MM.1S (cell line): Measurements from ENCODE around the gene ZNF710.

Experiments used
- DNase-seq: peaks from one replicate; pipeline ENCODE4 v3.0.0-alpha.2; 2015
- H2AFZ ChIP-seq: fragments of 300-600 bp; sonication (generic); 2 replicates; pipeline ENCODE4 v1.6.0; 2016; ENCODE audit warnings: antibody characterized with exemption, low read length
- H3F3A ChIP-seq: fragments of 300-600 bp; sonication (generic); 2 replicates; pipeline ENCODE4 v1.6.1; 2016; ENCODE audit warnings: mild to moderate bottlenecking, antibody characterized with exemption, low read length, moderate library complexity, mixed read lengths; ENCODE audit not compliant: insufficient read depth
- H3K27ac ChIP-seq: fragments of 300-600 bp; sonication (generic); 2 replicates; pipeline ENCODE4 v1.5.1; 2016; ENCODE audit warnings: mild to moderate bottlenecking, low read length
- H3K27me3 ChIP-seq: fragments of 300-600 bp; sonication (generic); replicated peaks from 2 replicates; pipeline ENCODE4 v1.6.0; 2016; ENCODE audit warnings: low read length; ENCODE audit not compliant: insufficient read depth
- H3K36me3 ChIP-seq: fragments of 300-600 bp; sonication (generic); replicated peaks from 2 replicates; pipeline ENCODE4 v1.6.1; 2016; ENCODE audit warnings: mild to moderate bottlenecking, low read length, mixed read lengths; ENCODE audit not compliant: insufficient read depth
- H3K4me1 ChIP-seq: fragments of 300-600 bp; sonication (generic); 2 replicates; pipeline ENCODE4 v1.6.1; 2016; ENCODE audit warnings: low read length, mixed read lengths
- H3K4me2 ChIP-seq: fragments of 300-600 bp; sonication (generic); 2 replicates; pipeline ENCODE4 v1.6.0; 2016; ENCODE audit warnings: low read depth, low read length
- H3K4me3 ChIP-seq: fragments of 300-600 bp; sonication (generic); 2 replicates; pipeline ENCODE4 v1.5.1; 2016; ENCODE audit warnings: low read length, mixed read lengths
- H3K79me2 ChIP-seq: fragments of 300-600 bp; sonication (generic); 2 replicates; pipeline ENCODE4 v1.6.1; 2016; ENCODE audit warnings: mixed run types, low read length, mixed read lengths
- H3K9ac ChIP-seq: fragments of 300-600 bp; sonication (generic); 2 replicates; pipeline ENCODE4 v1.6.1; 2016; ENCODE audit warnings: low read length, mixed read lengths
- H3K9me2 ChIP-seq: fragments of 300-600 bp; sonication (generic); replicated peaks from 2 replicates; pipeline ENCODE4 v1.6.1; 2016; ENCODE audit warnings: mild to moderate bottlenecking, low read length, mixed read lengths; ENCODE audit not compliant: insufficient read depth
- H3K9me3 ChIP-seq: fragments of 300-600 bp; sonication (generic); replicated peaks from 2 replicates; pipeline ENCODE4 v1.6.1; 2016; ENCODE audit warnings: mild to moderate bottlenecking, low read length, mixed read lengths; ENCODE audit not compliant: insufficient read depth
- H4K20me1 ChIP-seq: fragments of 300-600 bp; sonication (generic); 2 replicates; pipeline ENCODE4 v1.6.1; 2016; ENCODE audit warnings: mild to moderate bottlenecking, low read length, moderate library complexity, mixed read lengths; ENCODE audit not compliant: insufficient read depth
- EZH2 ChIP-seq: fragments of 300-600 bp; sonication (generic); optimal IDR thresholded peaks from 2 replicates; pipeline ENCODE3; 2017; ENCODE audit warnings: low read depth, mild to moderate bottlenecking, antibody characterized with exemption, low read length, mixed read lengths
- EZH2phosphoT487 ChIP-seq: fragments of 300-600 bp; sonication (generic); IDR thresholded peaks from 2 replicates; pipeline ENCODE4 v1.6.1; 2018; ENCODE audit warnings: antibody characterized with exemption, low read length
- TF ChIP-seq, protein P1 (sequence below): fragments of 300-600 bp; sonication (generic); IDR thresholded peaks from 2 replicates; pipeline ENCODE4 v1.5.1; 2016; ENCODE audit warnings: antibody characterized with exemption, low read length, mixed read lengths

Gene ZNF710

DNA sequence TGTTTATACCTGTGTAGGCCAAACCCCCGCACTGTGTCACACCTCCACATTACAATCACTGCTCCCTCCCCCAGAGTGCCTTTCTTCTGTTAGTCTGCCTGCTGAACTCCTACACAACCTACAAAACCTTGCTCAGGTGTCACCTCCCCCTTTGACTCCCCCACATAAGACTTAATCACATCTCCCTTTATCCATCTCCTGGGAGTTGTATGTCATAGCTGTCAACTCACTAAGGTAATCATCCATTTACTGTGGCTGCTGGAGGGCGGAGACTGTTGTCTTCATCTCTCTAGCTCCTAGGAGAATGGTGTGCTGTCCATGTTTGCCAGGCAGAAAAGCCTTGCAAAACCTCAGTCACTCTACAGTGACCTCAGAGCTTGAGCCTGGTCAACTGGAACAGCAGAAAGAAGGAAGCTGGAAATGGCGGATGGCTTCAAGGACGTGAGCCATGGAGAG is 43.8 kb downstream of the ZNF710 start:
- Histone ChIP-seq H3F3A (peaks cover 23% of the 10 kb centered on the region), H3K9ac (no peak overlapping the region), H3K4me1 (peaks cover 33% of the 10 kb centered on the region), H3K9me2 (no peaks in the 10 kb centered on the region), H4K20me1 (no peaks in the 10 kb centered on the region), H3K27ac (peak overlapping the region; percentile 99; the same call in 1 of the 2 replicates), H3K79me2 (peaks cover 87% of the 10 kb centered on the region), H3K27me3 (no peaks in the 10 kb centered on the region), H3K4me3 (no peak overlapping the region), H3K36me3 (no peaks in the 10 kb centered on the region), H2AFZ (no peak overlapping the region), H3K4me2 (no peak overlapping the region), H3K9me3 (no peaks in the 10 kb centered on the region)
- no peak for DNase-seq
- TF ChIP-seq, protein P1, sequence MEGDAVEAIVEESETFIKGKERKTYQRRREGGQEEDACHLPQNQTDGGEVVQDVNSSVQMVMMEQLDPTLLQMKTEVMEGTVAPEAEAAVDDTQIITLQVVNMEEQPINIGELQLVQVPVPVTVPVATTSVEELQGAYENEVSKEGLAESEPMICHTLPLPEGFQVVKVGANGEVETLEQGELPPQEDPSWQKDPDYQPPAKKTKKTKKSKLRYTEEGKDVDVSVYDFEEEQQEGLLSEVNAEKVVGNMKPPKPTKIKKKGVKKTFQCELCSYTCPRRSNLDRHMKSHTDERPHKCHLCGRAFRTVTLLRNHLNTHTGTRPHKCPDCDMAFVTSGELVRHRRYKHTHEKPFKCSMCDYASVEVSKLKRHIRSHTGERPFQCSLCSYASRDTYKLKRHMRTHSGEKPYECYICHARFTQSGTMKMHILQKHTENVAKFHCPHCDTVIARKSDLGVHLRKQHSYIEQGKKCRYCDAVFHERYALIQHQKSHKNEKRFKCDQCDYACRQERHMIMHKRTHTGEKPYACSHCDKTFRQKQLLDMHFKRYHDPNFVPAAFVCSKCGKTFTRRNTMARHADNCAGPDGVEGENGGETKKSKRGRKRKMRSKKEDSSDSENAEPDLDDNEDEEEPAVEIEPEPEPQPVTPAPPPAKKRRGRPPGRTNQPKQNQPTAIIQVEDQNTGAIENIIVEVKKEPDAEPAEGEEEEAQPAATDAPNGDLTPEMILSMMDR: no peak
- TF ChIP-seq EZH2phosphoT487: no peak
- no peak for TF ChIP-seq EZH2

DNA sequence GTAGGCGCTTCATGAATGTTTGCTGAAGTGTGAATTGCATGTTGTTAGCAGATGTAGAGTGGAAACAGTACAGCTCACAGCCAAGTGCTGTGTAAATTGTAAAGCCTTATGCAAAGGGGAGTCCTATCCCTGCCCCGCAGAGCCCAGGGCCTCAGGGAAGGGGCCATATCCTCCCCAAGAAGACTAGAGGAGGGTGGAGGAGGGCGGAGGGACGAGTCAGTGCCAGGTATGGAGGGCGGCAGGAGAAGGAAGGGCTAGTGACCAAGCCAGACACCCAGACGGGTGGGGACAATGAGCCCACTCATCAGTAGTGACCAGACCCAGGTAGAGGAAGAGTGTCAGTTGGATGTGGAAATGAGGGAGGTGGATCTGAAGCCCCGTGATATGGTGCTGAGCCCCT is 45.2 kb downstream of the ZNF710 start:
- 0 out of 2 replicates have a peak overlapping the region, but pooled peaks have one; percentile 49 for H2AFZ ChIP-seq
- H3K9ac ChIP-seq: peak overlapping the region; percentile 76
- peak overlapping the region; percentile 66 for H3K4me2 ChIP-seq
- DNase-seq: no peak
- H3K4me3 ChIP-seq: no peak overlapping the region
- TF ChIP-seq EZH2phosphoT487: no peak
- TF ChIP-seq, protein P1: no peak
- no peak for TF ChIP-seq EZH2
- H3K27ac ChIP-seq: peak overlapping the region; percentile 99
- peaks cover 33% of the 10 kb centered on the region for H3K4me1 ChIP-seq
- H3K9me2 ChIP-seq: no peaks in the 10 kb centered on the region
- peaks cover 23% of the 10 kb centered on the region for H3F3A ChIP-seq
- H3K27me3 ChIP-seq: no peaks in the 10 kb centered on the region
- H3K9me3 ChIP-seq: no peaks in the 10 kb centered on the region
- no peaks in the 10 kb centered on the region for H4K20me1 ChIP-seq
- peaks cover 83% of the 10 kb centered on the region for H3K79me2 ChIP-seq
- no peaks in the 10 kb centered on the region for H3K36me3 ChIP-seq

DNA sequence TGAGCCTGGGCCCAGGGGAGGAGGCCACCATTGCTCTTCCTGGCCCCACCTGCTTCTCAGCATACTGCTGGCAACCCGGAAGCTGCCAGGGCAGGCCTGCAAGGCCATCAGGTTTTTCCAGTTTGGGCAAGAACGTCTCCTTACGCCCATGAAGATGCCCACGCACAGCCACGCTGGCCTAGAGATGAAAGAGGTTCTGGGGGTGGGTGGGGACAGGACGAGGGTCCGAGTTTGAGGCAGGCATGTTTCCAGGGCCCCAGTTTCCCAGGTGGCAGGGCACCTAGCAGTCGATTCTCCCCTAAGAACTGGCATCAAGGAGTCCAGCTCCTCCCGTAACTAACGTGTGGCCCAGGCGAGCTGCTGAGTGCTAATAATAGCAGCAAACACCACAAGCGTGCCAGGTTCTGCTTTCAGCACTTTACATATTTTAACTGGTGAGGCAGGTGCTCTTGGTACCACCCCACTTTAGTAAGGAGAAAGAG is 45.8 kb downstream of the ZNF710 start:
- peak; percentile 91 for DNase-seq
- Histone ChIP-seq H3K9me3 (no peaks in the 10 kb centered on the region), H2AFZ (peak overlapping the region; percentile 49; the same call in 1 of the 2 replicates), H3K4me3 (peak overlapping the region; percentile 20), H3K27me3 (no peaks in the 10 kb centered on the region), H3K9ac (peak overlapping the region; percentile 76), H3K36me3 (no peaks in the 10 kb centered on the region), H3K79me2 (peaks cover 82% of the 10 kb centered on the region), H4K20me1 (no peaks in the 10 kb centered on the region), H3K9me2 (no peaks in the 10 kb centered on the region), H3K4me1 (peaks cover 38% of the 10 kb centered on the region), H3F3A (peaks cover 23% of the 10 kb centered on the region), H3K27ac (peak overlapping the region; percentile 99), H3K4me2 (peak overlapping the region; percentile 66)
- TF ChIP-seq, protein P1: no peak
- TF ChIP-seq EZH2phosphoT487: no peak
- TF ChIP-seq EZH2: no peak
